GM13977 (cell line): ENCODE data around the gene H6PD.

Experiments used
- DNase-seq: peaks from one replicate; pipeline ENCODE4 v3.0.0; 2012; ENCODE audit warnings: low spot score
- CTCF ChIP-seq: IDR thresholded peaks from 2 replicates; pipeline ENCODE4 v1.5.1; 2012; ENCODE audit warnings: mild to moderate bottlenecking, control low read depth; ENCODE audit not compliant: insufficient read depth; ENCODE audit errors: extremely low read depth, missing control alignments
- in situ Hi-C: fragments of 300-500 bp; cut with MboI; formaldehyde crosslinking; loops from one replicate; pipeline ENCODE4 v1.12.0; 2022; ENCODE audit warnings: low sequenced_read_pairs, low pct_unique_long_range_greater_than_20kb, mixed read lengths, inconsistent platforms; ENCODE audit not compliant: unreplicated experiment

H6PD gene

GRCh38 chr1:9213956-9214355 is 20.6 kb upstream of the H6PD start:
- in situ Hi-C loops, result no loop called here
- no peak for TF ChIP-seq CTCF
- no peak for DNase-seq

GRCh38 chr1:9218917-9219316 is 15.7 kb upstream of the H6PD start:
- TF ChIP-seq CTCF, result no peak
- no peak for DNase-seq
- in situ Hi-C loops, result no loop called here

GRCh38 chr1:9222846-9223625 is 11.5 kb upstream of the H6PD start:
- no peak for DNase-seq
- in situ Hi-C loops, result no loop called here
- no peak for TF ChIP-seq CTCF

- TF ChIP-seq CTCF, result no peak
- in situ Hi-C loops, result no loop called here
- no peak for DNase-seq
These were observed 9.7 kb upstream of the H6PD start for GRCh38 chr1:9224664-9225410.

GRCh38 chr1:9225411-9225785 is 9.2 kb upstream of the H6PD start:
- TF ChIP-seq CTCF, result no peak
- no peak for DNase-seq
- in situ Hi-C loops, result no loop called here

- in situ Hi-C loops, result no loop called here
- TF ChIP-seq CTCF, result no peak
- no peak for DNase-seq
These were observed 6.0 kb upstream of the H6PD start for GRCh38 chr1:9228609-9229008.
